ENCODE measurements around the gene SLC9C2.
"Not testable (repeated sequence)": the region's sequence is repeated elsewhere in the genome, so short reads cannot be mapped to it uniquely, and the experiment has no call there.

DNA sequence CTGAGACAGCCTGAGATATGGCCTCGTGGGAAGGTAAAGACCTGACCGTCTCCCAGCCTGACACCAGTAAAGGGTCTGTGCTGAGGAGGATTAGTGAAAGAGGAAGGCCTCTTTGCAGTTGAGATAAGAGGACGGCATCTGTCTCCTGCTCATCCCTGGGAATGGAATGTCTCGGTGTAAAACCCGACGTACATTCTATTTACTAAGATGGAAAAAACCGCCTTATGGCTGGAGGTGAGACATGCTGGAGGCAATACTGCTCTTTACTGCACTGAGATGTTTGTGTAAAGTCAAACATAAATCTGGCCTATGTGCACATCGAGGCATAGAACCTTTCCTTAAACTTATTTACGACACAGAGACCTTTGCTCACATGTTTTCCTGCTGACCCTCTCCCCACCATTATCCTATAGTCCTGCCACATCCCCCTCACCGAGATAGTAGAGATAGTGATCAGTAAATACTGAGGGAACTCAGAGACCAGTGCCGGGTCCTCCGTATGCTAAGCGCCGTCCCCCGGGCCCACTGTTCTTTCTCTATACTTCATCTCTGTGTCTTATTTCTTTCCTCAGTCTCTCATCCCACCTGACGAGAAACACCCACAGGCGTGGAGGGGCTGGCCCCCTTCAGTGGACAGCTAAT lies 128.0 kb downstream of the SLC9C2 start:
- TF ChIP-seq POLR2A, EP300, POLR2AphosphoS5 (IDR thresholded peaks at IDR 0.05): not testable (repeated sequence)
- TF ChIP-seq, protein P1, sequence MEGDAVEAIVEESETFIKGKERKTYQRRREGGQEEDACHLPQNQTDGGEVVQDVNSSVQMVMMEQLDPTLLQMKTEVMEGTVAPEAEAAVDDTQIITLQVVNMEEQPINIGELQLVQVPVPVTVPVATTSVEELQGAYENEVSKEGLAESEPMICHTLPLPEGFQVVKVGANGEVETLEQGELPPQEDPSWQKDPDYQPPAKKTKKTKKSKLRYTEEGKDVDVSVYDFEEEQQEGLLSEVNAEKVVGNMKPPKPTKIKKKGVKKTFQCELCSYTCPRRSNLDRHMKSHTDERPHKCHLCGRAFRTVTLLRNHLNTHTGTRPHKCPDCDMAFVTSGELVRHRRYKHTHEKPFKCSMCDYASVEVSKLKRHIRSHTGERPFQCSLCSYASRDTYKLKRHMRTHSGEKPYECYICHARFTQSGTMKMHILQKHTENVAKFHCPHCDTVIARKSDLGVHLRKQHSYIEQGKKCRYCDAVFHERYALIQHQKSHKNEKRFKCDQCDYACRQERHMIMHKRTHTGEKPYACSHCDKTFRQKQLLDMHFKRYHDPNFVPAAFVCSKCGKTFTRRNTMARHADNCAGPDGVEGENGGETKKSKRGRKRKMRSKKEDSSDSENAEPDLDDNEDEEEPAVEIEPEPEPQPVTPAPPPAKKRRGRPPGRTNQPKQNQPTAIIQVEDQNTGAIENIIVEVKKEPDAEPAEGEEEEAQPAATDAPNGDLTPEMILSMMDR (IDR thresholded peaks at IDR 0.05) = not testable (repeated sequence)
